GM23338 (cell line): ENCODE data around the gene VMP1. TPM values are rescaled to one million over a fixed set of nuclear protein-coding genes. Genes with fewer than 3 reads are reported as not detected.
A peak's percentile ranks its signal among the peaks of the same experiment; 100 is the strongest.

Source experiments
- ATAC-seq: fragments of 200-7000 bp; cut with Tn5 transposase; 3 replicates; pipeline ENCODE4 v1.9.1; 2020
- DNase-seq: peaks from one replicate; pipeline ENCODE4 v3.0.0-alpha.2; 2015; ENCODE audit warnings: low spot score
- H2AFZ ChIP-seq: fragments of 200-600 bp; sonication (generic); 2 replicates; pipeline ENCODE4 v1.8.0; 2016; ENCODE audit warnings: antibody characterized with exemption, mild to moderate bottlenecking, moderate library complexity
- H3F3A ChIP-seq: fragments of 200-600 bp; sonication (generic); replicated peaks from 2 replicates; pipeline ENCODE4 v1.8.0; 2017; ENCODE audit warnings: antibody characterized with exemption, mixed run types, low read depth
- H3K27ac ChIP-seq: fragments of 200-600 bp; sonication (generic); 2 replicates; pipeline ENCODE4 v1.6.1; 2016; ENCODE audit warnings: low read depth
- H3K27me3 ChIP-seq: fragments of 200-600 bp; sonication (generic); 2 replicates; pipeline ENCODE4 v1.8.0; 2016; ENCODE audit warnings: mild to moderate bottlenecking, mixed run types, moderate library complexity; ENCODE audit not compliant: insufficient read depth
- H3K36me3 ChIP-seq: fragments of 200-600 bp; sonication (generic); 2 replicates; pipeline ENCODE4 v1.8.0; 2016; ENCODE audit warnings: mild to moderate bottlenecking; ENCODE audit not compliant: insufficient read depth
- H3K4me1 ChIP-seq: fragments of 200-600 bp; sonication (generic); 2 replicates; pipeline ENCODE4 v1.8.0; 2016; ENCODE audit warnings: mild to moderate bottlenecking, moderate library complexity; ENCODE audit not compliant: insufficient read depth
- H3K4me2 ChIP-seq: fragments of 200-600 bp; sonication (generic); 2 replicates; pipeline ENCODE4 v1.7.1; 2017; ENCODE audit warnings: mixed run types
- H3K4me3 ChIP-seq: fragments of 200-600 bp; sonication (generic); 2 replicates; pipeline ENCODE4 v1.6.1; 2016; ENCODE audit warnings: mixed run types
- H3K79me2 ChIP-seq: fragments of 200-600 bp; sonication (generic); replicated peaks from 2 replicates; pipeline ENCODE4 v1.8.0; 2017; ENCODE audit warnings: mild to moderate bottlenecking; ENCODE audit not compliant: insufficient read depth
- H3K9me2 ChIP-seq: fragments of 200-600 bp; sonication (generic); 2 replicates; pipeline ENCODE4 v1.8.0; 2017; ENCODE audit not compliant: insufficient read depth
- H4K20me1 ChIP-seq: fragments of 200-600 bp; sonication (generic); replicated peaks from 2 replicates; pipeline ENCODE4 v1.8.0; 2017; ENCODE audit warnings: mild to moderate bottlenecking; ENCODE audit not compliant: insufficient read depth
- H3K27ac Mint-ChIP-seq: 2 replicates; pipeline ENCODE4 v1.8.0; 2020; ENCODE audit warnings: inconsistent platforms, mild to moderate bottlenecking, moderate library complexity, mixed read lengths
- H3K27me3 Mint-ChIP-seq: 3 replicates; pipeline ENCODE4 v1.8.0; 2022; ENCODE audit warnings: low read depth, mild to moderate bottlenecking, moderate library complexity, mixed read lengths, inconsistent platforms; ENCODE audit not compliant: insufficient read depth, poor library complexity
- H3K36me3 Mint-ChIP-seq: 3 replicates; pipeline ENCODE4 v1.8.0; 2021; ENCODE audit warnings: low read depth, mild to moderate bottlenecking, inconsistent platforms, moderate library complexity, mixed read lengths
- H3K4me1 Mint-ChIP-seq: 3 replicates; pipeline ENCODE4 v1.8.0; 2020; ENCODE audit warnings: mild to moderate bottlenecking, inconsistent platforms, mixed read lengths
- H3K4me3 Mint-ChIP-seq: 3 replicates; pipeline ENCODE4 v1.8.0; 2021; ENCODE audit warnings: moderate library complexity, mild to moderate bottlenecking, inconsistent platforms, mixed read lengths
- H3K9me3 Mint-ChIP-seq: 3 replicates; pipeline ENCODE4 v1.8.0; 2020; ENCODE audit warnings: moderate library complexity, mild to moderate bottlenecking, inconsistent platforms, mixed read lengths
- EZH2phosphoT487 ChIP-seq: fragments of 200-600 bp; sonication (generic); IDR thresholded peaks from one replicate; pipeline ENCODE4 v1.8.1; 2018; ENCODE audit warnings: antibody characterized with exemption; ENCODE audit not compliant: unreplicated experiment
- polyA plus RNA-seq: library from polyadenylated mRNA; unstranded; fragments of >200 nt; fragmentation: Nextera tagmentation; extraction: Ambion mirVana; gene quantifications from 2 replicates; pipeline ENCODE4 v1.2.1, GENCODE V29; 2016
- total RNA-seq: library from RNA; depleted of rRNA; stranded (reverse); fragments of >200 nt; shearing (Covaris generic); gene quantifications from 2 replicates; pipeline ENCODE4 v1.2.3, GENCODE V29; 2014
- TF ChIP-seq, protein P1 (sequence below): fragments of 250-450 bp; sonication (Bioruptor Pico); IDR thresholded peaks from 2 replicates; pipeline ENCODE4 v1.5.0; 2020; ENCODE audit warnings: mild to moderate bottlenecking, moderate library complexity
- TF ChIP-seq, protein P2 (sequence below): IDR thresholded peaks from 2 replicates; pipeline ENCODE4 v1.6.1; 2016; ENCODE audit warnings: antibody characterized with exemption
- TF ChIP-seq, protein P3 (sequence below), 2 experiments: fragments of 200-600 bp in 1 of 2; sonication (generic) in 1 of 2; conservative IDR thresholded peaks; 2 replicates each; pipeline versions ENCODE4 v1.5.1 to v1.6.1; 2016 to 2017; ENCODE audit warnings: antibody characterized with exemption in 2 of 2, low read depth in 2 of 2, mild to moderate bottlenecking in 2 of 2, moderate library complexity in 1 of 2

The VMP1 gene
- total and polyA plus RNA-seq, 2 experiments from 2014 or later: 70.1 to 112 TPM

DNA sequence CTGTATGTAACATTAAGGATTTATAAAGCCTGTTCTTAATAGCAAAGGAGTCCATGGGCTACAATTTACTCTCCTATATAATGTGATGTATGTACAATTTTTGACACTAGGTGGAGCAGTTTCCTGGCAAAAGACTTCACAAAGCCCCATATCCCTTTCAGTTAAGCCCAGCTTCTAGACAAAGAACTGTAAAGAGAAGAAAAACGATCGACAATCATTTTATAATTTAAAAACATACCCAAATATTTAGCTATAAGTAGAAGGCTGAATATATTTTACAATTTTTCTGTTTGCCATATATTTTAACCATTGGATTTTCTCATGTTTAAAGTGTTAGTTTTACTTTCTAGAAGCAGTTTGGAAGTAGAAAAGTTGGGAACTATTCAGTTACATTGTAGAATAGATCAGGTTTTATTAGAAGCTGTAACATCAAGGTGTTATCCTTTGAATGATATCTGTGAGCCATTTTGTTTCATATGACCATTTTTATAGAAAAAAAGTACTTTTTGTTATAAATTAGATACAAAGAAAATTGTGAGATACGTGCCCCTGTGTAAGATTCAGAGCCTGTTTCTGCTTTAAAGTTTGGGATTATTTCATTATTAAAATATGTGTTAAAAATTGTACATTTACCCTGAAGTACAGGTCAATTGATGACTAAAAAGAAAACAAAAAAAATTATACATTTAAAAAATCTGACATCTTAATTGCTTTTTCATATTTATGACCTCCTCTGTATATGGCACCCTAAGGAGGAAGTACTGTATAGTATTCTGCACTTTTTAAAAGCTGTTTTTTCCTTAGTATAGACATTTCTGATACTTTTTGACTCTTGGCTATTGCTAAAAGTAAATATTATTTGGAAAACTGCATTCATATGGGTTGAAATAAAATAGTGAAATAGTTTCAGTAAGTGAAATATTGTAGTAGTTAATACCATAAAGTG, 46.3 kb downstream of the VMP1 start:
- H3K4me3 ChIP-seq: no peak overlapping the region
- Mint-ChIP-seq H3K27ac (no peak overlapping the region), H3K36me3 (peaks cover 5% of the 10 kb centered on the region; the same call in 2 of the 3 replicates), H3K4me3 (no peak overlapping the region), H3K27me3 (peaks cover 3% of the 10 kb centered on the region), H3K9me3 (peaks cover 2% of the 10 kb centered on the region; the same call in 1 of the 3 replicates), H3K4me1 (peaks cover 9% of the 10 kb centered on the region)
- H4K20me1 ChIP-seq: no peaks in the 10 kb centered on the region
- H3K4me2 ChIP-seq: no peak overlapping the region
- H3K27me3 ChIP-seq: no peaks in the 10 kb centered on the region
- H3F3A ChIP-seq: no peaks in the 10 kb centered on the region
- no peaks in the 10 kb centered on the region for H3K79me2 ChIP-seq
- H3K36me3 ChIP-seq: no peaks in the 10 kb centered on the region
- TF ChIP-seq, protein P1, sequence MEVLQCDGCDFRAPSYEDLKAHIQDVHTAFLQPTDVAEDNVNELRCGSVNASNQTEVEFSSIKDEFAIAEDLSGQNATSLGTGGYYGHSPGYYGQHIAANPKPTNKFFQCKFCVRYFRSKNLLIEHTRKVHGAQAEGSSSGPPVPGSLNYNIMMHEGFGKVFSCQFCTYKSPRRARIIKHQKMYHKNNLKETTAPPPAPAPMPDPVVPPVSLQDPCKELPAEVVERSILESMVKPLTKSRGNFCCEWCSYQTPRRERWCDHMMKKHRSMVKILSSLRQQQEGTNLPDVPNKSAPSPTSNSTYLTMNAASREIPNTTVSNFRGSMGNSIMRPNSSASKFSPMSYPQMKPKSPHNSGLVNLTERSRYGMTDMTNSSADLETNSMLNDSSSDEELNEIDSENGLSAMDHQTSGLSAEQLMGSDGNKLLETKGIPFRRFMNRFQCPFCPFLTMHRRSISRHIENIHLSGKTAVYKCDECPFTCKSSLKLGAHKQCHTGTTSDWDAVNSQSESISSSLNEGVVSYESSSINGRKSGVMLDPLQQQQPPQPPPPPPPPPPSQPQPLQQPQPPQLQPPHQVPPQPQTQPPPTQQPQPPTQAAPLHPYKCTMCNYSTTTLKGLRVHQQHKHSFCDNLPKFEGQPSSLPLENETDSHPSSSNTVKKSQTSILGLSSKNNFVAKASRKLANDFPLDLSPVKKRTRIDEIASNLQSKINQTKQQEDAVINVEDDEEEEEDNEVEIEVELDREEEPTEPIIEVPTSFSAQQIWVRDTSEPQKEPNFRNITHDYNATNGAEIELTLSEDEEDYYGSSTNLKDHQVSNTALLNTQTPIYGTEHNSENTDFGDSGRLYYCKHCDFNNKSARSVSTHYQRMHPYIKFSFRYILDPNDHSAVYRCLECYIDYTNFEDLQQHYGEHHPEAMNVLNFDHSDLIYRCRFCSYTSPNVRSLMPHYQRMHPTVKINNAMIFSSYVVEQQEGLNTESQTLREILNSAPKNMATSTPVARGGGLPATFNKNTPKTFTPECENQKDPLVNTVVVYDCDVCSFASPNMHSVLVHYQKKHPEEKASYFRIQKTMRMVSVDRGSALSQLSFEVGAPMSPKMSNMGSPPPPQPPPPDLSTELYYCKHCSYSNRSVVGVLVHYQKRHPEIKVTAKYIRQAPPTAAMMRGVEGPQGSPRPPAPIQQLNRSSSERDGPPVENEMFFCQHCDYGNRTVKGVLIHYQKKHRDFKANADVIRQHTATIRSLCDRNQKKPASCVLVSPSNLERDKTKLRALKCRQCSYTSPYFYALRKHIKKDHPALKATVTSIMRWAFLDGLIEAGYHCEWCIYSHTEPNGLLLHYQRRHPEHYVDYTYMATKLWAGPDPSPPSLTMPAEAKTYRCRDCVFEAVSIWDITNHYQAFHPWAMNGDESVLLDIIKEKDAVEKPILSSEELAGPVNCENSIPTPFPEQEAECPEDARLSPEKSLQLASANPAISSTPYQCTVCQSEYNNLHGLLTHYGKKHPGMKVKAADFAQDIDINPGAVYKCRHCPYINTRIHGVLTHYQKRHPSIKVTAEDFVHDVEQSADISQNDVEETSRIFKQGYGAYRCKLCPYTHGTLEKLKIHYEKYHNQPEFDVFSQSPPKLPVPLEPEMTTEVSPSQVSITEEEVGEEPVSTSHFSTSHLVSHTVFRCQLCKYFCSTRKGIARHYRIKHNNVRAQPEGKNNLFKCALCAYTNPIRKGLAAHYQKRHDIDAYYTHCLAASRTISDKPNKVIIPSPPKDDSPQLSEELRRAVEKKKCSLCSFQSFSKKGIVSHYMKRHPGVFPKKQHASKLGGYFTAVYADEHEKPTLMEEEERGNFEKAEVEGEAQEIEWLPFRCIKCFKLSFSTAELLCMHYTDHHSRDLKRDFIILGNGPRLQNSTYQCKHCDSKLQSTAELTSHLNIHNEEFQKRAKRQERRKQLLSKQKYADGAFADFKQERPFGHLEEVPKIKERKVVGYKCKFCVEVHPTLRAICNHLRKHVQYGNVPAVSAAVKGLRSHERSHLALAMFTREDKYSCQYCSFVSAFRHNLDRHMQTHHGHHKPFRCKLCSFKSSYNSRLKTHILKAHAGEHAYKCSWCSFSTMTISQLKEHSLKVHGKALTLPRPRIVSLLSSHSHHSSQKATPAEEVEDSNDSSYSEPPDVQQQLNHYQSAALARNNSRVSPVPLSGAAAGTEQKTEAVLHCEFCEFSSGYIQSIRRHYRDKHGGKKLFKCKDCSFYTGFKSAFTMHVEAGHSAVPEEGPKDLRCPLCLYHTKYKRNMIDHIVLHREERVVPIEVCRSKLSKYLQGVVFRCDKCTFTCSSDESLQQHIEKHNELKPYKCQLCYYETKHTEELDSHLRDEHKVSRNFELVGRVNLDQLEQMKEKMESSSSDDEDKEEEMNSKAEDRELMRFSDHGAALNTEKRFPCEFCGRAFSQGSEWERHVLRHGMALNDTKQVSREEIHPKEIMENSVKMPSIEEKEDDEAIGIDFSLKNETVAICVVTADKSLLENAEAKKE (CRISPR knock-in tag): no peak
- no peak for TF ChIP-seq EZH2phosphoT487
- TF ChIP-seq, protein P2, sequence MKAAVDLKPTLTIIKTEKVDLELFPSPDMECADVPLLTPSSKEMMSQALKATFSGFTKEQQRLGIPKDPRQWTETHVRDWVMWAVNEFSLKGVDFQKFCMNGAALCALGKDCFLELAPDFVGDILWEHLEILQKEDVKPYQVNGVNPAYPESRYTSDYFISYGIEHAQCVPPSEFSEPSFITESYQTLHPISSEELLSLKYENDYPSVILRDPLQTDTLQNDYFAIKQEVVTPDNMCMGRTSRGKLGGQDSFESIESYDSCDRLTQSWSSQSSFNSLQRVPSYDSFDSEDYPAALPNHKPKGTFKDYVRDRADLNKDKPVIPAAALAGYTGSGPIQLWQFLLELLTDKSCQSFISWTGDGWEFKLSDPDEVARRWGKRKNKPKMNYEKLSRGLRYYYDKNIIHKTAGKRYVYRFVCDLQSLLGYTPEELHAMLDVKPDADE: no peak
- TF ChIP-seq, protein P3, sequence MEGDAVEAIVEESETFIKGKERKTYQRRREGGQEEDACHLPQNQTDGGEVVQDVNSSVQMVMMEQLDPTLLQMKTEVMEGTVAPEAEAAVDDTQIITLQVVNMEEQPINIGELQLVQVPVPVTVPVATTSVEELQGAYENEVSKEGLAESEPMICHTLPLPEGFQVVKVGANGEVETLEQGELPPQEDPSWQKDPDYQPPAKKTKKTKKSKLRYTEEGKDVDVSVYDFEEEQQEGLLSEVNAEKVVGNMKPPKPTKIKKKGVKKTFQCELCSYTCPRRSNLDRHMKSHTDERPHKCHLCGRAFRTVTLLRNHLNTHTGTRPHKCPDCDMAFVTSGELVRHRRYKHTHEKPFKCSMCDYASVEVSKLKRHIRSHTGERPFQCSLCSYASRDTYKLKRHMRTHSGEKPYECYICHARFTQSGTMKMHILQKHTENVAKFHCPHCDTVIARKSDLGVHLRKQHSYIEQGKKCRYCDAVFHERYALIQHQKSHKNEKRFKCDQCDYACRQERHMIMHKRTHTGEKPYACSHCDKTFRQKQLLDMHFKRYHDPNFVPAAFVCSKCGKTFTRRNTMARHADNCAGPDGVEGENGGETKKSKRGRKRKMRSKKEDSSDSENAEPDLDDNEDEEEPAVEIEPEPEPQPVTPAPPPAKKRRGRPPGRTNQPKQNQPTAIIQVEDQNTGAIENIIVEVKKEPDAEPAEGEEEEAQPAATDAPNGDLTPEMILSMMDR (conservative IDR thresholded peaks at IDR 0.05; ENCODE audit: low read depth in 2 of 2): peak; percentile 77 to 94
- ATAC-seq (peak; percentile 96), DNase-seq (peak; percentile 91)
- no peaks in the 10 kb centered on the region for H3K9me2 ChIP-seq
- H3K27ac ChIP-seq: peak overlapping the region; percentile 10; the same call in 1 of the 2 replicates
- H2AFZ ChIP-seq: no peak overlapping the region
- no peaks in the 10 kb centered on the region for H3K4me1 ChIP-seq
